ENCODE data around the gene TNFSF18.
A peak's percentile ranks its signal among the peaks of the same experiment; 100 is the strongest.
"Not testable (repeated sequence)": the region's sequence is repeated elsewhere in the genome, so short reads cannot be mapped to it uniquely, and the experiment has no call there.

TNFSF18 gene

DNA sequence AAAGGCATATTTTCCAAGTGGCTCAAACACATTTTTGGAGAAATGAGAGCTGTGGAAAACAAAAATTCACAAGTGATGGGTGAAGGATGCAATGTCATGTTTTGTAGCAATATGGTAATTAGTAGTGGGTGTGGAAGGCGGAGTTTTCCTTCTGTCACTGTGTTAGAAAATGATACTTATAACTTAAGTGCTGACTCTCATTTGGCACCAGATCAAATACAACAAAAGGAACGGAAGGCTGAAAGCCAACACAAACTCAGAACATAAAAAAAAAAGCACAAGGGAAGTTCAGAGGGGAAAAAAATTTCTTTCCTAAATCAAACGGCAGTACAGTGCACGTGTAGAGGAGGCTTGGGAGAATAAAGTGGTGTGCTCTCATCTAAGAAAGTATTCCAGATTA lies at the start of gene TNFSF18:
TNFSF18 (minus strand) TSS at position 77 of the 400 bp plus-strand sequence; CDS start at position 32, 45 bp downstream.
- no peak for DNase-seq (ENCODE audit: low read depth, low spot score)

GRCh38 chr1:173099166-173099565 lies 48.4 kb upstream of the TNFSF18 start:
- no peak for DNase-seq (ENCODE audit: low read depth, low spot score)

DNA sequence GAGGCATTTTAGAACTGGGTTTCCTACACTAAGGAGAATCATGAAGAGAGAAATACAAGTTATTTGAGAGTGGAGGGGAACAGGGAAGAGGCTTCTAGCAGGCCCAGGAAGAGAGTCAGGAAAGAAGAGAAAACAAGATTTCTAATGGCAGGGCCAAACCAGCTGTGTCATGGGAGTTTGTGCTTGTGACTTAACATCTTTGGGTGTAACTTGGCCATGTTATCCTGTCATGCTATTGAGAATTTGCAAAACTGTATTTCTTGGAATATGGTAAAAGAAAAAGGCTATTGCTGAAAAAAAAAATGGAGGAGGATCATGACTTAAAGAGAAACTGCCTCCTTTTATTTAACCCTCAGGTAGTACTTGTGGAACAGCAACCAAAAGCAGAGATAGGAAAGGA lies 47.4 kb upstream of the TNFSF18 start:
- no peak for DNase-seq (ENCODE audit: low read depth, low spot score)

DNA sequence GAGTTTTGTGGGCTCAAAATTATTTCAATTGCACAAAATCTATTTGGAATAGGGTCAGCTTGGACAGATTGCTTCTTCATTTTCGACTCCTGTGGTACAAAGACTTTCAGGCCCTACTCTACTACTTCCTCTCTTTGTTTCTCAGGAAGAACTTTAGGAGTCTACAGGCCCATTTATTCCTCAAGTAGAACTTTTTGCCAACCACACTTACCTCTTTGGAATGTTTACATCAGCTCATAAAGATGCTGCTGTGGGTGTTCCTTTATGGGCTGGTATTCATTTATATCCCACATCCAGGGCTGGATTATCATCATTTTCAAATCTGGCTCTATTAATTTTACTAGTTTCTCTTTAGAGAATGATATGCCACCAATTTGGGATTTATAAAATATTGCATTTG lies 46.3 kb upstream of the TNFSF18 start:
- DNase-seq (ENCODE audit: low read depth, low spot score) = no peak

DNA sequence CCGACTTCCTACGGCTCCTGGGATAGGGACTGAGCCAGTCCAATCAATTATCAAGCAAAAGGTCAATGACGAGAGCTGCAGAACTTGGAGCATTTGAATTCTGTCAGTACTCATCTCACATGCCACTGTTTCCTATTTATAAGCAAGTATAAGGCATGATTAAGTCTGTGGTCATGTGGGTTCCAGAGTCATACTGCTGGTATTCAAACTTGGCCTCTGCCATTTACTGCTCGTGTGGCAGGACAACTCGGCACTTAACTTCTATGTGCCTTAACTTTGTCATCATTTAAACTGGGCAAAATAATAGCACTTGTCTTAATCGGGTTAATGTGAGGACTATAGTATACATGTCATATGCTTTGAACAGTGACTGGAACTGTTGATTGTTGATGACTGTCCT lies 44.9 kb upstream of the TNFSF18 start:
- no peak for DNase-seq (ENCODE audit: low read depth, low spot score)

GRCh38 chr1:173094541-173094940 lies 43.8 kb upstream of the TNFSF18 start:
- no peak for DNase-seq (ENCODE audit: low read depth, low spot score)

DNA sequence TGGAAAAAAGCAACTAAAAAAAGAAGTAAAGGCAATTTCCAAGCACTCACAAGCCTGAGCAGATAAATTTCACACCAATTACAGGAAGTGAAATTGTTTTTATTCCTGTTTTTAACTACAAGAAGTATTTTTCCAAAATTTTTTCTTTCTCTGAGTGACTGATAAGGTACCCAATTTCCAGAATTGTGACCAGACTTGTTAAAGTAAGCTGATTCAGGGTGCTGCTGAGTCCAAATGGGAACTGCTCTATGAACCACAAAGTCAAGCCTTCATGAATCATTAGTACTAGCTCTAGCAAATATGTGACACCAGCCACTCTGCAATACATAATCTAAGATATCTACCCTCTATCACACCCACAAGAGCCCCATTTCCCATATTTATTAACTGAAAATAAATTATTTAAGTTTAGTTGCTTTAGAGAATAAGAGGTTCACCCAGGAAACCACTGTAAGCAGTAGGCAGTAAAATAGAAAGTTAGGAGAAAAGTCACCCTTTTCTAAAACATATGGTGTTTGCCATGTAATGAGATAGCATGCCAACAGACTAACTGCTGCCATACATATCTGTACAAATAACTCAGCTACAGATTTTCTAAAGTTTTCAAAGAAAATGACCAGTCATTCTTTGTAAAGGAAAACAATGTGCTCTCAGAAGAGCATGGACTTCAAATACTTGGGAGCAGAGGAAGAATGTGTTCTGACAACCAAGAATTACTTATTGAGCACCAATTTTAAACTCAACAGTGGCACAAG lies 43.1 kb upstream of the TNFSF18 start:
- no peak for DNase-seq (ENCODE audit: low read depth, low spot score)

DNA sequence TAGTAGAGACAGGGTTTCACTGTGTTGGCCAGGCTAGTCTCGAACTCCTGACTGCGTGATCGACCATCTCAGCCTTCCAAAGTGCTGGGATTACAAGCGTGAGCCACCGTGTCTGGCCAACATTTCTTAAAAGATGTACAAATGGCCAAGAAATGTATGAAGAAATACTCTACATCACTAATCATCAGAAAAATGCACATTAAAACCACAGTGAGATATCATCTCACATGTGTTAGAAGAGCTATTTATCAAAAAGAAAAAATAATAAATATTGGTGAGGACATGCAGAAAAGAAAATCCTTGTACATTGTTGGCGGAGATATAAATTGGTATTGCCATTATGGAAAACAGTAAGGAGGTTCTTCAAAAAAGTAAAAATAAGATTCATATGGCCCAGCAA lies 33.6 kb upstream of the TNFSF18 start:
- DNase-seq (ENCODE audit: low read depth, low spot score) = no peak

DNA sequence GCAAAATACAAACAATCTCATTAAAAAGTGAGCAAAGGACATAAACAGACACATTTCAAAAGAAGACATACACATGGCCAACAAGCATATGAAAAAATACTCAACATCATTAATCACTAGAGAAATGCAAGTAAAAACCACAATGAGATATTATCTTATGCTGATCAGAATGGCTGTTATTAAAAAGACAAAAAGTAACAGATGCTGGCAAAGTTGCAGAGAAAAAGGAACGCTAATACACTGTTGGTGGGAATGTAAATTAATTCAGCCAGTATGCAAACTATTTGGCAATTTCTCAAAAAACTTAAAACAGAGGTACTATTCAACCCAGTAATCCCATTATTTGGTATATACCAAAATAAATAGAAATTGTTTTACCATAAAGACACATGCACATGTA lies 32.2 kb upstream of the TNFSF18 start:
- no peak for DNase-seq (ENCODE audit: low read depth, low spot score)

DNA sequence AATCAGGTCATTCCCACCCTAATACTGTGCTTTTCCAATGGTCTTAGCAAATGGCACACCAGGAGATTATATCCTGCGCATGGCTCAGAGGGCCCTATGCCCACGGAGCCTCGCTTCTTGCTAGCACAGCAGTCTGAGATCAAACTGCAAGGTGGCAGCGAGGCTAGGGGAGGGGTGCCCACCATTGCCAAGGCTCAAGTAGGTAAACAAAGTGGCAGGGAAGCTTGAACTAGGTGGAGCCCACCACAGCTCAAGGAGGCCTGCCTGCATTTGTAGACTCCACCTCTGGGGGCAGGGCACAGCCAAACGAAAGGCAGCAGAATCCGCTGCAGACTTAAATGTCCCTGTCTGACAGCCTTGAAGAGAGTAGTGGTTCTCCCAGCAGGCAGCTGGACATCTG lies 23.5 kb upstream of the TNFSF18 start:
- DNase-seq (ENCODE audit: low read depth, low spot score) = not testable (repeated sequence)

DNA sequence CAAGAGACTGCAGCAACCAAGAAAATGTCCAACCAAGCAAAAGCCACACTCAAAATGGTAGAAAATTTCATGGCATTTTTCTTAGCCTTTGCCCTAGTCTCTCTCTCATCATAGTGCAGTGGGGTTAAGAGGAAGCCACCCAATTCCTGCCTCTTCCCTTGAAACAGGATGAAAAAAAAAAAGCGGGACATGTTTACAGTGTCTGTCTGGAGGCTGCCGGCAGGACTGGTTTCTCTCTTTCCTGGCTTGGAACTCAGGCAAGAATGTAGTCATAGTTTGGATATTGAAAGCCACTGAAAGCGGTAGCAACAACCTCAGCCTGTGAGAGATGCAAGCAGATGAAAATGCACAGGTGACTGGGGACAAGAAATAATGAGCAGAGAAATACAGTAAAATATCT lies 13.3 kb upstream of the TNFSF18 start:
- DNase-seq (ENCODE audit: low read depth, low spot score) = peak; percentile 3

- DNase-seq (ENCODE audit: low read depth, low spot score) = no peak
Observed at GRCh38 chr1:173063171-173063570, 12.4 kb upstream of the TNFSF18 start.

GRCh38 chr1:173062150-173062938 lies 11.6 kb upstream of the TNFSF18 start:
- DNase-seq (ENCODE audit: low read depth, low spot score) = no peak

DNA sequence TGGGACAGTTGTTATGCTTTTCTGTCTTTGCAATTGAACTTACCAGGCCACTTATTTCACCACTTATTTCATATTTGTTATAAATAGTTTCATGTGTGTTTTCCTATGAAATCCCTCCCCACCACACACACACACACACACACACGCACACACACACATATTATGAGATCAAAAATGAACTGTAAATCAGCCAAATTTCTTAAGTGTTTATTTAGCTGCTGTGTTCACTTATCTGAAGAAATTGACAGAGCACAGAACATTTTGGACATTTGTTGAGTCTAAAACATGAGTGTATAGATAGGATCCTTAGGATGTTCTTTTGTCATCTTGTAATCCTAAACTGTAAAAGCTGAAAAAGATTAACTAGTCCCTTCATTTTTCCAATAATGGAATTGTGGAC lies 7.8 kb upstream of the TNFSF18 start:
- DNase-seq (ENCODE audit: low read depth, low spot score) = no peak

DNA sequence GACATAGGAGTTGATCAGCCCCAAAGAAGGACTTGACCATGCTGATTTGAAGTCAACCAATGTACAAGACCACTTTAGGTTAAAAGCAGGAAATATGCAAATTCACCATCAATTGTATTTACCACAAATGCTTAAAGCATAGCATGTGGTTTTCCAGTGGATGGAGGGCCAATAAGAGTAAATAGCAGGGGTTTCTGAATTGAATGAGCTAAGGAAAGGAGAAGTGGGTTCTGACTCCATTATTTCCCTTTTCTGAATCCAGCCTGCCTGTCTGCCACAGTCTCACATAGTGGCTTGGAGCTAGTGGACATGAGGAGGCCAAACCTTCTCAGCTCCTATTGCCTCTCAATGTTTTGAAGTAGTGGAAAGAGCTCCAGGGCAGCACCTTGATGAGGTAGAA lies 7.2 kb upstream of the TNFSF18 start:
- no peak for DNase-seq (ENCODE audit: low read depth, low spot score)

DNA sequence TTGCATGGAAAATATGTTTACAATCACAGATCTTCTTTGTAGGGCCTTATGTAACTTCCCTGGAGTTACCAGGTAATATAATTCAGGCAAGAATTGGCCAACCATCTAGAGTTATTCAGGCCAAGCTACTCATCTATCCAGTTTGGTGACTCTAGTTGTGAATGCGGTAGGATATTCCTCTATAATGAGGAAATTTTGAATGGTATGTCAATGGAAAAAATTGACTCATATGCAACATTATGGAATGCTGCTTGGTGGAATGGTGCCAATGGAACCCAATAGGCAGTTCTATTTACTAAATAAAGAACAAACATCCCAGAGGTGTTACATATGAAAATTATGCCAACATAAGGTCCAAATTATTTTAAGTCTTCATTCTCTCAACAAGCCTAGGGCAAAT lies 5.6 kb upstream of the TNFSF18 start:
- no peak for DNase-seq (ENCODE audit: low read depth, low spot score)

GRCh38 chr1:173052681-173053196 lies 2.0 kb upstream of the TNFSF18 start:
- no peak for DNase-seq (ENCODE audit: low read depth, low spot score)

- DNase-seq (ENCODE audit: low read depth, low spot score) = no peak
Observed at GRCh38 chr1:173049322-173049633, 1.5 kb downstream of the TNFSF18 start.

- DNase-seq (ENCODE audit: low read depth, low spot score) = no peak
Observed at GRCh38 chr1:173048621-173049321, 2.0 kb downstream of the TNFSF18 start.

GRCh38 chr1:173044656-173045055 lies 6.1 kb downstream of the TNFSF18 start:
- DNase-seq (ENCODE audit: low read depth, low spot score) = no peak

- DNase-seq (ENCODE audit: low read depth, low spot score) = no peak
Observed at GRCh38 chr1:173043253-173043652, 7.5 kb downstream of the TNFSF18 start.

DNA sequence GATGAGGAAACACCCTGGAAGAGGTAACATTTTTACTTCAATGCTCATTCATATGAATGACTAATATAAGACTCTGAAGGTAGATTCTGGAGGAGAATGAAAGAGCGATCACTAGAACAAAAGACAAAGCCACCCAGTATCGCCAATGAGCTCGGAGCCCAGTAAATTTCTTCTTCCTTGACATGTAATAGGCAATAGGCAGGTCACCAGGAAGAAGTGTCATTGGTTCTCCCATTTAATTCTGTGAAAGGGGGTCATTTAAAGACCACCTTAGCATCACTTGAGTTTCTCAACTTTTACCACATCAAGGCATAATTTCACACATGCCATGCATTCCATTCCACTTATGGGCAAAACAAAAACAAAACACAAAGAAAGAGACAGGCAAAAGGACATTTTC lies 7.9 kb downstream of the TNFSF18 start:
- DNase-seq (ENCODE audit: low read depth, low spot score) = peak; percentile 1

All from ELF-1 (cell line).